AG04450 (cell line): ENCODE measurements around the gene PRKACG. TPM values are rescaled to one million over a fixed set of nuclear protein-coding genes. Genes with fewer than 3 reads are reported as not detected.

Experiments used
- CTCF ChIA-PET: fragments of 300-600, 350-600 bp; formaldehyde crosslinking; extraction: SDS; loops from one replicate; lab custom pipeline; 2022; ENCODE audit warnings: antibody characterized with exemption, inconsistent platforms; lab: Charles Lee
- POLR2A ChIA-PET: fragments of 350-600 bp; formaldehyde crosslinking; extraction: SDS; loops from one replicate; lab custom pipeline; 2021; ENCODE audit warnings: antibody characterized with exemption, inconsistent platforms; lab: Yijun Ruan, JAX
- DNase-seq: peaks from one replicate; pipeline ENCODE4 v3.0.0-alpha.2; 2011; ENCODE audit warnings: low read depth, low spot score
- H3K27ac ChIP-seq: one replicate; pipeline ENCODE4 v1.5.1; 2012; ENCODE audit warnings: low read depth, low read length, control low read depth
- H3K27me3 ChIP-seq: one replicate; pipeline ENCODE4 v1.6.0; 2012; ENCODE audit warnings: low read length; ENCODE audit not compliant: control insufficient read depth, insufficient read depth
- H3K4me3 ChIP-seq: 2 replicates; pipeline ENCODE4 v1.5.1; 2011; ENCODE audit warnings: mild to moderate bottlenecking, low read depth, low read length, control low read depth
- H3K9me3 ChIP-seq: 2 replicates; pipeline ENCODE4 v1.5.1; 2012; ENCODE audit warnings: low read length; ENCODE audit not compliant: control insufficient read depth, insufficient read depth
- CTCF ChIP-seq: IDR thresholded peaks from 2 replicates; pipeline ENCODE4 v1.5.1; 2011; ENCODE audit warnings: low read depth, low read length, control low read depth, inconsistent platforms
- polyA plus RNA-seq: library from polyadenylated mRNA; depleted of rRNA; stranded (reverse); fragments of >200 nt; gene quantifications from 2 replicates; pipeline ENCODE4 v1.2.3, GENCODE V29; 2011

The PRKACG gene
- polyA plus RNA-seq, 1 experiment: not detected

GRCh38 chr9:69020301-69021145, 6.6 kb upstream of the PRKACG start:
- Histone ChIP-seq H3K4me3 (no peak overlapping the region), H3K9me3 (no peaks in the 10 kb centered on the region), H3K27ac (no peak overlapping the region), H3K27me3 (peaks cover 10% of the 10 kb centered on the region)
- no peak for TF ChIP-seq CTCF
- POLR2A ChIA-PET: no interaction called here
- CTCF ChIA-PET: interaction anchor here (0.6 to 1.5 kb wide), 2 partner anchors 18 to 21 kb away, joined by 3 read pairs; no protein-coding TSS in a partner anchor
- no peak for DNase-seq

DNA sequence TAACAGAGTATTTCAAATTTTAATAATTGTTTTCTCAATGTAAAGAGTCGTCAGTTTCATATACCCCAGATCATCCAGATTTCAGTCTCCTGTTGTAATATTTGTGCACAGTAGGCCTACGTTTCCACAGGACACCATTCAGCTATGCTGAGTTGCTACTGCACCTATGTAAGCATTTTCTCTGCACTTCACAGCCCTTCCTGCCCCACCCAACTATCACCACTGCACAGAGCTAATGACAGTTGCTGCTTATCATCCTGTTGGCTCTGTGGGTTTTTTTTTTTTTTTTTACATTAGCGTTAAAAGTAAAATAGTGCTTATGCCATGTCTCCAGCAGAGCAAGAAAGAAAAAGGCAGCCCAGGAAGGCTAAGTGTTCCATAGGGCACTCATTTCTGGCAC, 5.9 kb upstream of the PRKACG start:
- Histone ChIP-seq H3K9me3 (no peaks in the 10 kb centered on the region), H3K4me3 (no peak overlapping the region), H3K27ac (no peak overlapping the region), H3K27me3 (peaks cover 10% of the 10 kb centered on the region)
- POLR2A ChIA-PET: no interaction called here
- CTCF ChIA-PET: interaction anchor here (1.0 to 1.5 kb wide), 2 partner anchors 14 to 21 kb away, joined by 3 to 4 read pairs; no protein-coding TSS in a partner anchor
- no peak for DNase-seq
- TF ChIP-seq CTCF: no peak

DNA sequence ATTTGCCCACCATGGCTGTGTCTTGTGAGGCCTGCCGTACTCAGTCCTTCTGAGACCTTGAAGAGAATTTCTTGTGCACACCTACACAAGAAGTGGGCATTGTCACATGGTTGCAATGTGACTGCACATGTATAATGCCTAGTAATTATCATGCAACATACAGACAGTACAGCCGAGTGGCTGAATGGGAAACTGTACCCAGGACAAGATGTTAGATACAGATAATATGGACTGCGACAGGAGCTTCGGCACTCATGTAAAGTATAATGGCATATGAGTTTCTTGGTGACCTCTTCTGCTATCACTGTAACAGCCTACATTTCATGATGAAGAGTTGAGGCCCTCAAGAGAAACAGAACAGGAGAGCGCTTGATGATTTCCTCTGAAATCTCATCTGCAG, 4.8 kb upstream of the PRKACG start:
- ChIA-PET POLR2A (no interaction called here), CTCF (interaction anchor here (0.6 kb wide), 1 partner anchor 21 kb away, joined by 6 read pairs; no protein-coding TSS in a partner anchor)

GRCh38 chr9:69016191-69017096, 2.5 kb upstream of the PRKACG start:
- Histone ChIP-seq H3K9me3 (peaks cover 6% of the 10 kb centered on the region; the same call in 1 of the 2 replicates), H3K27ac (no peak overlapping the region), H3K27me3 (peaks cover 2% of the 10 kb centered on the region), H3K4me3 (no peak overlapping the region)
- POLR2A ChIA-PET: no interaction called here
- CTCF ChIA-PET: no interaction called here
- no peak for TF ChIP-seq CTCF
- no peak for DNase-seq

More for the DNA sequence above, 4.8 kb upstream of the PRKACG start:
- no peak overlapping the region for H3K27ac ChIP-seq
- H3K4me3 ChIP-seq: no peak overlapping the region
- TF ChIP-seq CTCF: no peak
- no peak for DNase-seq
- H3K9me3 ChIP-seq: no peaks in the 10 kb centered on the region; the same call in 1 of the 2 replicates
- H3K27me3 ChIP-seq: peaks cover 4% of the 10 kb centered on the region
